Lung microvascular endothelial cell (primary cell): Measurements from ENCODE around the gene PRKACB. TPM values are rescaled to one million over a fixed set of nuclear protein-coding genes. Genes with fewer than 3 reads are reported as not detected.
A peak's percentile ranks its signal among the peaks of the same experiment; 100 is the strongest.

Experiments used
- DNase-seq, 2 donors: peaks; one replicate each; pipeline versions ENCODE4 v3.0.0 to v3.0.0-alpha.2; 2010; ENCODE audit warnings: low read depth in 2 of 2
- total RNA-seq: library from RNA; depleted of rRNA; stranded (reverse); fragments of >200 nt; gene quantifications from 2 replicates; pipeline ENCODE4 v1.2.1, GENCODE V29; 2014

Gene PRKACB
- total RNA-seq, 1 donor from 2014 or later, result 5.0 TPM

GRCh38 chr1:84156210-84156621 is 12.1 kb downstream of the PRKACB start:
- peak; percentile 32 to 94 for DNase-seq

- no peak for DNase-seq
These were observed 15.6 kb downstream of the PRKACB start for GRCh38 chr1:84159533-84160240.

GRCh38 chr1:84162295-84162694 is 18.2 kb downstream of the PRKACB start:
- no peak for DNase-seq

GRCh38 chr1:84163123-84163931 is 19.3 kb downstream of the PRKACB start:
- no peak for DNase-seq

GRCh38 chr1:84164161-84164560 is 20.1 kb downstream of the PRKACB start:
- no peak for DNase-seq

GRCh38 chr1:84164567-84165021 is 20.5 kb downstream of the PRKACB start:
- DNase-seq, result no peak

- no peak for DNase-seq
These were observed 21.5 kb downstream of the PRKACB start for GRCh38 chr1:84165601-84166000.

GRCh38 chr1:84166797-84167196 is 22.7 kb downstream of the PRKACB start:
- no peak for DNase-seq

GRCh38 chr1:84168783-84169182 is 24.7 kb downstream of the PRKACB start:
- no peak for DNase-seq

GRCh38 chr1:84170171-84170570 is 26.1 kb downstream of the PRKACB start:
- DNase-seq, result no peak

GRCh38 chr1:84171481-84171880 is 27.4 kb downstream of the PRKACB start:
- peak; percentile 21 to 62 for DNase-seq

- DNase-seq, result peak; percentile 60 to 92
These were observed 30.0 kb downstream of the PRKACB start for GRCh38 chr1:84174051-84174556.

- DNase-seq, result no peak
These were observed 37.4 kb downstream of the PRKACB start for GRCh38 chr1:84181350-84182005.

- DNase-seq, result no peak
These were observed 46.4 kb downstream of the PRKACB start for GRCh38 chr1:84190455-84190854.

- no peak for DNase-seq
These were observed 48.6 kb downstream of the PRKACB start for GRCh38 chr1:84192681-84193080.

GRCh38 chr1:84198832-84199231 is 54.8 kb downstream of the PRKACB start:
- no peak for DNase-seq

GRCh38 chr1:84199257-84199656 is 55.2 kb downstream of the PRKACB start:
- no peak for DNase-seq

- DNase-seq, result no peak
These were observed 58.1 kb downstream of the PRKACB start for GRCh38 chr1:84202126-84202525.

- DNase-seq, result no peak
These were observed 62.3 kb downstream of the PRKACB start for GRCh38 chr1:84206375-84206774.

- DNase-seq, result peak in 1 of 2 donors; percentile 7
These were observed 64.9 kb downstream of the PRKACB start for GRCh38 chr1:84208935-84209334.

- no peak for DNase-seq
These were observed 70.3 kb downstream of the PRKACB start for GRCh38 chr1:84214115-84214956.
